Measurements from ENCODE around the gene EXOC4.
"Not testable (repeated sequence)": the region's sequence is repeated elsewhere in the genome, so short reads cannot be mapped to it uniquely, and the experiment has no call there.

Gene EXOC4

GRCh38 chr7:133770863-133771492 lies 518.1 kb downstream of the EXOC4 start:
- DNase-seq (ENCODE audit: insufficient read length, low spot score): no peak
- no peak for FAIRE-seq

- DNase-seq (ENCODE audit: insufficient read length, low spot score) (no peak), FAIRE-seq (no peak)
Observed at GRCh38 chr7:133771788-133772419, 519.0 kb downstream of the EXOC4 start.

DNA sequence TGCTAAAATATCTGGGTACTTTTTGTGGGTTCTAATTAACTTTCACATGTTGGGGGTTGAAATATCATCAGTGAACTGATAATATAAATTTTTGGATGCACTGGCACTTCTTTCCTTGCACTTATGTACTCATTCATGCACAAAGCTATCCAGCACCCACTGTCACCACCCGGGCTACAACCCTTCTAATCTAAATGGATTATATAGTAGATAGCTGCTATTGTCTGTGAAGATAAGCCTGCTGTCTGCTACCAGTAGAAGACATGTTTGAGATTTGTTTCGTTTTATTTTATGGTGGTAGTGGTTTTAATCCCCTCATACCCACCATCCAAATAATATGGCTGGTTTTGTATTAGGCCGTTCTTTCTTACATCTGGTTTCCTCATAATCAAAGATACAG lies 520.7 kb downstream of the EXOC4 start:
- FAIRE-seq (no peak), DNase-seq (ENCODE audit: insufficient read length, low spot score) (no peak)

DNA sequence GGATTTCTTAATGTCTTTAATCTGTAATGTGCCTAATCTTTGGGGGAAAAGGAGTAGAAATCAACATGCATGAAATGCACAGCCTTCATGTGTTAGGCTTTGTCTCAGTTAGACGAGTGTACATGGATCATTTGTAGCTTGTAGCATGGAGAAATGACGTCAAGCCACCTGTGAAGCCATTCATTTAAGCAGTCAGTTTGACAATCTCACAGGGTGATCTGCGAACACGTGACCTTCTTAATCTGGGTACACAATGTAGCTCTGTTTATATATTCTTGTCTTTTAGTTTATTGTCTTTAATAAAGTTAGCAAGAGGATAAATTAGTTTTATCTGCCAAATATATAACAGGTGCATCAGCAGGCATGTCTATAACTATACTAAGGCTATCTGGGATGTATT lies 522.3 kb downstream of the EXOC4 start:
- FAIRE-seq: no peak
- DNase-seq (ENCODE audit: insufficient read length, low spot score): no peak

DNA sequence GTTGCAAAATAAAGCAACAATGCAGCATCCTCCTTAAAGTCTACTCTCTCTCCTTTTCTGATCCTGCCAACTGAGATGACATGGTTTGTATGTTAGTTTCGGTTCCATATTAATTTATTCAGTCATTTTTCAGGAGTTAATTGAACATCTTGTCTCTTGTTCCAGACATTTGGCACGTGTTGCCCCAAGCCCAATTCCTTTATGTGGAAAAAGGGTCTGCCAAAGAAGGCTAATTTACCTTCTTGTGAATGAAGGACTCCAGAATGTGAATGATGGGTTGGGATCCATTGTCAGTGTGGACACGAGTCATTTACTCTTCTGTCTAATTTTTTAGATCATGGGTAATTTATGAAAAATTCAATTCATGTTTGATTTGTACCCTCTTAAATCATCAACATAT lies 523.4 kb downstream of the EXOC4 start:
- no peak for FAIRE-seq
- no peak for DNase-seq (ENCODE audit: insufficient read length, low spot score)

- no peak for FAIRE-seq
- no peak for DNase-seq (ENCODE audit: insufficient read length, low spot score)
Observed at GRCh38 chr7:133777701-133778100, 524.8 kb downstream of the EXOC4 start.

DNA sequence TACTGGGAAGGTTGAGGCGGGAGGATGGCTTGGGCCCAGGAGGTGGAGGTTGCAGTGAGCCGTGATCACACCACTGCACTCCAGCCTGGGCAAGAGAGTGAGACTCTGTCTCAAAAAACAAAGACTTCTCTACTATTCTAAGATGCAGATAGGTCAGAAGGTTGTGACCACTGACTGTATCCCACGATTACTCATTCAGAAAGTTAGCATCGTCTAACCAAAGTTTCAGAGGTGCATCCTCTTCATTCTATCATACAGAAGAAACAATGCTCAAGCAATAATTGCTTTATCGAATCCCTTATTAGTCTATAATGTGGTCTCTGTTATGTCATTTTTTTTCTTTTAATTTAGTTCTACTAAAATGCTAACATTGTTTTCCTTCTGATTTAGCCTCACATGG lies 525.6 kb downstream of the EXOC4 start:
- FAIRE-seq (no peak), DNase-seq (ENCODE audit: insufficient read length, low spot score) (no peak)

DNA sequence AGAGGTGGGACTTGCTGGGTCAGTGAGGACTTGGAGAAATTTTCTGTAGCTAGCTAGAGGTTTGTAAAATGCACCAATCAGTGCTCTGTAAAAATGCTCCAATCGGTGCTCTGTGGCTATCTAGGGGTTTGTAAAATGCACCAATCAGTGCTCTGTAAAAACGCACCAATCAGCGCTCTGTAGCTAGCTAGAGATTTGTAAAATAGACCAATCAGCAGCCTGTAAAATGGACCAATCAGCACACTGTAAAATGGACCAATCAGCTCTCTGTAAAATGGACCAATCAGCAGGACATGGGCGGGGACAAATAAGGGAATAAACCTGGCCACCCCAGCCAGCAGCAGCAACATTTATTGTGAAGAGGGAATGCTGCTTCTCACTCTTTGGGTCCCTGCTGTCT lies 526.7 kb downstream of the EXOC4 start:
- not testable (repeated sequence) for DNase-seq (ENCODE audit: insufficient read length, low spot score); FAIRE-seq

- FAIRE-seq (no peak), DNase-seq (ENCODE audit: insufficient read length, low spot score) (no peak)
Observed at GRCh38 chr7:133780912-133781311, 528.0 kb downstream of the EXOC4 start.

- FAIRE-seq (no peak), DNase-seq (ENCODE audit: insufficient read length, low spot score) (no peak)
Observed at GRCh38 chr7:133781486-133782090, 528.7 kb downstream of the EXOC4 start.

- FAIRE-seq (no peak), DNase-seq (ENCODE audit: insufficient read length, low spot score) (no peak)
Observed at GRCh38 chr7:133782470-133782869, 529.6 kb downstream of the EXOC4 start.

DNA sequence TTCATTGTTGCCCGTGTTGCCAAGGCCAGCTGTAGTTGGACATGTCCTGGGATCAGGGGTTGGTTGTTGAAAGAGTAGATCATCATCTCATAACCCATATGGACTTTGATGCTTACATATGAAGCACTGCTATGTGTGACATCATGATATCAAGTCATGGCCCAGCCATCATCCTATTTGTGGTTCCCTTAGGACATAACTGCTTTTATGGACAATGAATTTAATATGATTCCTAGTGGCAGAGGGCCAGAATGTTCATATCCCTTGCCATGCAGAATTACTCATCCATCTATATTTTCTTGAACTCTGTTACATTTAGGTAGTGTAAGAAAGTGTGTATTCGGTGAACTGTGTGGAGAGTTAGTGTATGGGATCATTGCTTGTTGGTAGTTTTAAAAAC lies 530.4 kb downstream of the EXOC4 start:
- no peak for FAIRE-seq
- DNase-seq (ENCODE audit: insufficient read length, low spot score): no peak

DNA sequence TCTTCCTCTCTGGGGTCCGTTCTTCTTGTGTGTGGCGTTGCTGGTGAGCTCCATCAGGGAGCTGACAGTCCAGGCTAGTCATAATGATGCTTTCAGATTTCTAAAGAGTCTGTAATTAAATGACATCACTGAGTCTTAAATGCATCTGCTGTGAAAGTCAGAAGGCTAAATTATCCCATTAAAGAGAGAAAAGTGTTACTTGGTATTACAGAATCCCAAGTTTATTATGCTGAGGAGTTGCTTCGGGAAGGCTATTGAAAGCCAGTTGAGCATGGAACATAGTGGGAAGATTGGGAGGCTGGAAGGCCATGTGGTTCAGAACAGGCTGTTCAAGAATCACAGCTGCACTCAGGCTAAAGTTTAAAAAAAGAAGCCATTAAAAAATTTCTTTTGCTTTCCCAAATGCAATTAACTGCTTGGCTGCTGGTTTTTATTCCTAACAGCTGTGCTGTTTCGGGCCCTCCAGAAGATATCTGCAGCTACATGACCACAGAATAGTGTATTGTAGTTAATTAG lies 531.7 kb downstream of the EXOC4 start:
- DNase-seq (ENCODE audit: insufficient read length, low spot score) (no peak), FAIRE-seq (no peak)

GRCh38 chr7:133786401-133786937 lies 533.6 kb downstream of the EXOC4 start:
- no peak for DNase-seq (ENCODE audit: insufficient read length, low spot score)

GRCh38 chr7:133789974-133790373 lies 537.1 kb downstream of the EXOC4 start:
- no peak for FAIRE-seq
- DNase-seq (ENCODE audit: insufficient read length, low spot score): no peak

More at GRCh38 chr7:133786401-133786937, 533.6 kb downstream of the EXOC4 start:
- no peak for FAIRE-seq

GRCh38 chr7:133790911-133791310 lies 538.0 kb downstream of the EXOC4 start:
- FAIRE-seq: no peak
- no peak for DNase-seq (ENCODE audit: insufficient read length, low spot score)

DNA sequence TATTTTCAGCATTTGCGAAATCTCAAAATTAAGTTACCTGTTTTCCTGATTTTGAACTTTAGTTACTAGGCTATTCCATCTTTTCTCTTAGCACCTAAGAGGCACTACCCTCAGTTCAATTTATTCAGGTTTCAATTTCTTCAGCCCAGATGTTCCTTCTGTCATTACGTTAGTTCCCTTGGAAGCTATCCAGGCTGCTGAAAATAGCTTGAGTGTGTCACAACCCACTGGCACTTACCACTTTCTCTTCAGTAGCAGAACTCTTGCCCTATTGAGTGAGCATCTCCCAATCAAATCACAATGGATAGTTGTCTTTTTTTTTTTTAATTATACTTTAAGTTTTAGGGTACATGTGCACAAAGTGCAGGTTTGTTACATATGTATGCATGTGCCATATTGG lies 541.6 kb downstream of the EXOC4 start:
- DNase-seq (ENCODE audit: insufficient read length, low spot score): no peak
- no peak for FAIRE-seq

GRCh38 chr7:133795068-133795665 lies 542.3 kb downstream of the EXOC4 start:
- DNase-seq (ENCODE audit: insufficient read length, low spot score): no peak
- FAIRE-seq: no peak

DNA sequence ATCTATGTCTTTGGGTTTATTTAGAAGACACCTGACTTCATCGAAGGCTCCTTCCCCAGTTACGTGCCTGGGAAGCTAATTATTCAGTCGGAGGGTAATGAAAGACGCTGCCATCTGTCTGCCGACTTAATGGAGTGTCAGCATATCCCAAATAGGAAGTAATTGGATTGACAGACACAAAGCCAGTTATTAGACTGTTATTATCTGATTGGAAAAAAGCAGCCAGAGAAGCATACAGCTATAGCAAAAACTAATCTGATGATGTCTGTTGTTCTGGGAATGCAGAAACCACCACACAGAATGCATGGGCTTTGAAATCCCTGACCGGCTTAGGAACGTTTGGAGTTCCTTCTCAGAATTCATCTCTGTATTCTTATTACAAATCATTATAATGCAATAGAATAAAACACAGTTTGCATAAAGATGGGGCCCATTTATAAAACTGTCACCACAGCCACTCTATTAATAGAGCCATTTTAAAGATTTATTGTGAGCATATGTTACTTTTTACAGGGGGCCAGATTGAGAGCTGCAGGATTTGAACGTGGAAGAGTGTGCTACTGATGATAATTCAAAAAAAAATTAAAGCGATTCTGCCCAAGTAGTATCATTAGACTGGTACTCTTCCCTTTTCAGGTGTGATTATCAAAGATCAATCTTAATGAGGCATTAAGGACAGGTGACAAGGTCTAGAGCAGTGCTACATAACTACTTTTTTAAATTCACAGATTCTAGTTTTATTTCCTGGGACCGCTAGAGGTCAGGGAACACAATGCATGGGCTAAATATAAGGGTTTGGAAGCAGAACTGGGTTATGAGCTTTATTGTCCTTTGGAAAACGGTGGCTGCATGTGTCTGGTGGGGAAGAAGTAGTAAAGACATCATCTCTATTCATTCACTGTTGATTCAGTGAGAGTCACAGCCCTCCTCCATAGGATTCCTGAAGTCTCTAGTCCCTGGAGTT lies 544.2 kb downstream of the EXOC4 start:
- no peak for DNase-seq (ENCODE audit: insufficient read length, low spot score)
- FAIRE-seq: no peak

DNA sequence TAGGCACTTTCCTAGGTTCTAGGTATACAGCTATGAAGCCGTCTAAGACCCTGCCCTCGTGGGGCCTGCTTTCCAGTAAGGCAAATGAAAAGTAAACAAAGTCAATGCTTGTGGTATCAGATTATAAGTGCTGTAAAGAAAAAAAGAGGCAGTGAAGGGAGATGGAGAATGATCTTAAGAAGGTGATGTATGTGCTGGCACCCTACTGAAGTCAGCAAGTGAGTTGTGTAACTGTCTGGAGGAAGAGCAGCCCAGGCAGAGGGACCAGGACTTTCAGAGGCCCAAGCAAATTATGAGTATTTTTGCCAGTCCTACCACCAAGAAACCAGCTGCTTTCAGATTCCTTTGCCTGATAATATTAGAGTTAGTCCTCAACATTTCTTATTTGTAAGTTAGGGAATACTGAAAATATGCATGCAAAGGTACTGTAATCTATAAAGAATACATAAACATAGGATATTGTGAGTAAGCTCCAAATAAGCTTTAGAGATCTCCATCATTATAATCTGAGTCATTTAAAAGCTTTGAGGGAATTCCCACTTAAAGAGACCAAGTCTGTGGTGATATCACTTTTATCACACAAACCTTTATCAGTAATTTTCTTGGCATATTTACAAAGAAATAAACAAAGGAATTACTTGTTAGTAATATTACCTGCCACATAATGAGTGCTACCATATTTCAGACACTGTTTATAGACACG lies 545.1 kb downstream of the EXOC4 start:
- no peak for DNase-seq (ENCODE audit: insufficient read length, low spot score)
- FAIRE-seq: no peak
